ENCODE results near the gene CCDC141.

Gene CCDC141

GRCh38 chr2:178976351-178976750, 73.6 kb downstream of the CCDC141 start:
- DNase-seq: no peak

DNA sequence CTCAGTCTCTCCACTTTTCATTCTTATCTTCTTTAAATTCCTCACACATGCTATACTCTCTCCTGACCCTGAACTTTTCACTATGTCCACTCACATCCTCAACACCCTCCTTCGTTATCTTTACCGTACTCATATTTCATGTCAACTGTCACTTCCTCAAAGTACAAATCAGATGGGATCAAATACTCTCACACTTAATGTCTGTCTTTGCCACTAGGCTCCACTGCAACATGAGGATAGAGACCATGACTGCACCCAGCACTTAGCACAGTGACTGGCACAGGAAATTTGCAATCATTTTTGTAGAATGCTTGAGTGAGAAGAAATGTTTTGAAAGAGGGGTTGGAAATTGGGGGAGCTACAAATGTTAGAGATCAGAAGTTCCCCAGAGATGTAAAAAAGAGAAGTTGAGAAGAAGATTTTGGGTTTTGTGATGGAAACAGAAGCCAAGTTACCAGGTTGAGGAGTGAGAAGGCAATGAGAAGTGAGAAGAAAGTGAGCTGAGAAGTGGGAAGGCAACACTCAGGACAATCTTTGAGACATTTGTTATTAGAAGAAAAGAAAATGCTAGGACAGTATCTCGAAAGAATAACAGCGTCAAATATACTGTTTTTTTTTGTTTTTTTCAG, 87.0 kb downstream of the CCDC141 start:
- peak; percentile 79 for DNase-seq

DNA sequence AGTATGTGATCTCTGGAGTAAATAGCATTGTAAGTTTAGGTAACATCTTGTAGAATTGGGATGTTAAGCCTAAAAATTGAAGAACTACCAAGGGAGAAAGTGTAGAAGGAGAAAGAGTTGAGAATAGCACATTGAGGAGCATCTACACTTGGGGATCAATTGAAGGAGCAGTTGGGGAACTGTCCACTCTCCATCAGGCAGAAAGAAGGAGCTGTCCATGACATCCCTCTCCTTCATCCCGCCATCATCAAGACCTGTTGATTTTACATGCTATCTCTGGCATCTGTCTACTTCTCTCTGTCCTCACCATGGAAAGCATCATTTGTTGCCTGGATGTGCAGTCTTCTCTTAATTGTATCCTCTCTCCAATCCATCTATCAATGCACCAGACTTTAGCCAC, 87.8 kb downstream of the CCDC141 start:
- DNase-seq: no peak

- DNase-seq: no peak
Observed at GRCh38 chr2:178954049-178954448, 95.9 kb downstream of the CCDC141 start.

DNA sequence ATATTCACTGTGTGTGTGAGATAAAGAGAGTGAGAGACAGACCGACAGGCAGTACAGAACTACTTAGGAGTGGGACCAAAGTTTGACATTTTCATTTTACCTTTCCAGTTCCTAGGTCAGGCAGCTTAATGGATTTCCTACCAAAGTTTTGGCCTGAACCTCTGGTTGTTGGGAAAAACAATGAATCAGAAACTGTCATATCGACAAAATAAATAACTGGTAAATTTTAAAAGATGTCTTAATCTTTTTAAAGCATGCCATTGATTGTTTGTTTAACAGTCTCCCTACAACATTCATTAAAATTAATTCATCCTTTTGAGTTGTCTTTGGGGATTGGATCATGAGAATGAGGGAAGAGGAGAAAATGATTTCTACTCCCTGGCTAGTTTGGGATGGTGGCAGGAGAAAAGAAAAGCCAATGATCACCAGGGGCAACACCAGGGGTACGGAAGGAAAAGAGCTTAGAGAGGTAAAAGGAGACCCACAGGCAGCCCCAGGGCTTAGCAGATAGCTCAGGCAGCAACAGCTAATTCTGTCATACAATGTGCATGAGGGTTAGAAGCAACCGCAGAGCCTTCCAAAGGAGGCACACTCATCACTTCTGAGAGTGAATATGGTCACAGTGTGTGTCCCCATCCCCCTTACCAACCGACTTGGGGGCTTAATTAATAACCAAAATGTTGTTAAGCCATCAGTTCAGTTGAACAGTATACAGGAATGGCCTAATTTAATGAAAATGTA, 98.5 kb downstream of the CCDC141 start:
- no peak for DNase-seq

- DNase-seq: no peak
Observed at GRCh38 chr2:178949584-178949983, 100.4 kb downstream of the CCDC141 start.

- DNase-seq: no peak
Observed at GRCh38 chr2:178949151-178949550, 100.8 kb downstream of the CCDC141 start.

DNA sequence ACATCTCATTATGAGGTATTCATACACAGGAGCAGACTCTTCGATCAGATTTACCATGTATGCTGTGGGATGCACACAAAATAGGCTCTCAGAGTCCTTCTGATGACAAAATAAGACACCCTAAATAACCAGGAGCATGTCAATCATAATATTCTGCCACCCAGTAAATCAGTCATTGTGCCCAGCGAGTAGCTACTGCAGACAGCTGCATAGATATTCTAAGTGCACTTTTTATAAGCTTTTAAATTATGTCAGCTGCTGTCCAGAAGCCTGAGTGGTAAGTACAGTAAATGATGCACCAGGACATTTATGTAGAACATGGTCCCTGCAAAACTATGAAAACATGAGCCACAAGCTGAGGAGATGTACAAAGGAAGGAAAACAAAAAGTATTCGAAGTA, 102.9 kb downstream of the CCDC141 start:
- no peak for DNase-seq

DNA sequence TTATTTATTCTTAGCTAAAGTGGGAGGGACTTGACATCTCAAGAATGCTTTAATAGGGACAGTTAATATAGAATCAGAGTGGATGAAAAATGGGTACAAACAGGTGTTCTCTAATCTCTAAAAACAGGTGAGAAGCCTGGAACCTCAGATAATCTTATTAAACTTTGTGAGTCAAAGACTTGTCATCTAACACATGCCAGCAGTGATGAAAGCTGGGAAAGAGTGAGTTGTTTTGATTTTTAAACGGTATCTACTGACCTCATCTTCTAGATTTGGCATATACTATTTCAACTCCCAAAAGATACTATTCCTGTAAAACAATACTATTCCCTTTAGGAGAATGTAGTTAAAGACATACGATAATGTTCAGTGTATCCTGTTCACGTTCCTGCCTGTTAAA, 103.4 kb downstream of the CCDC141 start:
- DNase-seq: no peak

GRCh38 chr2:178943745-178944144, 106.2 kb downstream of the CCDC141 start:
- no peak for DNase-seq

GRCh38 chr2:178934571-178934970, 115.4 kb downstream of the CCDC141 start:
- DNase-seq: no peak

- no peak for DNase-seq
Observed at GRCh38 chr2:178933493-178933892, 116.4 kb downstream of the CCDC141 start.

GRCh38 chr2:178928077-178928476, 121.9 kb downstream of the CCDC141 start:
- no peak for DNase-seq

DNA sequence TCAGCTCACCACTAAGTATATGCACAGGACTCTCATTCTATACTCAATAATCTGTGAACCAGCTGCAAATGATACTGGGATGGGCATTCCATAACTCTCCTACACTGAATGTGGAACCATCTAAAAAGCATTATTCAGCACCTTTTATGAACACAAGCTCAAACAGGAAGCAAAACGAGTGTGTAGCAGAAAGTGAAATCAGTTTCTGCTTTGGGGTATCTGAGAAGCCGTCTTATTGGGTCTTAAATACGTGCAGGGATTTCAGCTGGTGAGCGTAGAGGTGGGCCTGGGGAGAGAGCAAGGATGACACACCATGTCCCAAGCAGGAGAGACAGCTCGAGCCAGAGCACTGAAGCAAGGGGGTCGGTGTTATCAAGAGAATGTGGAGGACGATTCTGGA, 122.8 kb downstream of the CCDC141 start:
- peak; percentile 6 for DNase-seq

GRCh38 chr2:178924817-178925216, 125.1 kb downstream of the CCDC141 start:
- DNase-seq: no peak

- DNase-seq: no peak
Observed at GRCh38 chr2:178923546-178923945, 126.4 kb downstream of the CCDC141 start.

- DNase-seq: no peak
Observed at GRCh38 chr2:178920916-178921513, 128.9 kb downstream of the CCDC141 start.

DNA sequence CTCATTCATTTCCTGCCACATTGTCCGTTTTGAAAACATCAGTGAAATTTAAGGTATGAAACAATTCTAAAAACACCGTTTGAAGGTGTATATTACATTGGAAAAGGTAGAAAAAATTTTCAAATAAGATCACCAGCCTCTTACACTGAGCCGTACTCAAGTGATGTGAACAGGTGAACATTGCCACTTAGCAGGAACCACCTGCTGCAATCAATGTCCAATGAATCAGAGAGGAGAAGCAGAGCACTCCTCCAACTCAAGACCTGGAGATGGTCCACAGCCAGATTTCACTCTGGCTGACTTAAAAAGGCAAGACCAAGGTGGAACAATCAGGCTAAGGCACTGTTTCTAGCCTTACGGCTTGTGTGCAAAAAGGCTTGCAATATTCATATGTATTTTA, 132.4 kb downstream of the CCDC141 start:
- DNase-seq: no peak

- no peak for DNase-seq
Observed at GRCh38 chr2:178915423-178916173, 134.3 kb downstream of the CCDC141 start.

- DNase-seq: peak; percentile 93
Observed at GRCh38 chr2:178914259-178914849, 135.6 kb downstream of the CCDC141 start.

- DNase-seq: peak; percentile 52
Observed at GRCh38 chr2:178913049-178913441, 136.9 kb downstream of the CCDC141 start.

DNA sequence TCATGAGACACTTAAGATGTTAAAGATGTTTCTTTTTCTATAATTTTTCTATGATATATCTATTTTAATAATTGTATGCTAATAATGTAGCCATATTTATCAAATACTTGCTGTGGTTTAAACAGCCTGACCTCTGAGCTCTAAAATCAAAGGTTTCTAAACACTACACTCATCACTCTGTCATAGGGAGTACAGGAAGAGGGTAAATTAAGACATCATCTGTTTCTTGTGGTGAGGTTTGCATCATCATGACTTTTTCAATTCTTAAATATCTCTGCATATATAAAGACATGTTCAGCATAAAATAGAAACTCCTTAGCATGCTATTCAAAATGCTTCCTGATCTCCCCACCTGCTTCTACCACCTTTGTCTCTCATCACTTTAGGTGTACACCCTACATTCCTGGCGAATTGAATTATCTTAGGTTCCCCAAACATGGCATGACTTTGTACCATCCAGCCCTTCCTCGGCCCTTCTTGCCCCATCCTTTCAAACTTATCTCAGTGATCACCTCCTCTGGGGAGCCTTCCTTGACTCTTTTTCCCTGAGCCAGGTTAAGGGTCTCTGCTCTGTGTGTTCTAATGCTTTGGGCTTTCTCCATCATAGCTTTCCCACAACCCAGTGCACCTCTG, 137.4 kb downstream of the CCDC141 start:
- peak; percentile 26 for DNase-seq

- no peak for DNase-seq
Observed at GRCh38 chr2:178911039-178911438, 138.9 kb downstream of the CCDC141 start.
